SK-N-SH treated with all-trans-retinoic acid at 6 μM for 48 hours (cell line): Measurements from ENCODE around the gene DESI1.

ENCODE experiments used
- ATAC-seq: fragments of 200-7000 bp; cut with Tn5 transposase; 3 replicates; pipeline ENCODE4 v1.9.1; 2020; ENCODE audit warnings: mild to moderate bottlenecking, moderate library complexity
- CREB5 ChIP-seq: fragments of 250-450 bp; sonication (Bioruptor Pico); IDR thresholded peaks from 2 replicates; pipeline ENCODE4 v1.5.1; 2020; ENCODE audit warnings: low read depth, mild to moderate bottlenecking, moderate library complexity
- CSDC2 ChIP-seq: fragments of 250-450 bp; sonication (Bioruptor Pico); IDR thresholded peaks from 2 replicates; pipeline ENCODE4 v1.5.0; 2020; ENCODE audit warnings: mild to moderate bottlenecking, moderate library complexity
- GLIS3 ChIP-seq: fragments of 250-450 bp; sonication (Bioruptor Pico); IDR thresholded peaks from 2 replicates; pipeline ENCODE4 v1.5.0; 2020; ENCODE audit warnings: mild to moderate bottlenecking, moderate library complexity
- ISL1 ChIP-seq: fragments of 250-450 bp; sonication (Bioruptor Pico); IDR thresholded peaks from 2 replicates; pipeline ENCODE4 v2.1.2; 2022; ENCODE audit warnings: mild to moderate bottlenecking, moderate library complexity
- PPARA ChIP-seq: fragments of 250-450 bp; sonication (Bioruptor Pico); IDR thresholded peaks from 2 replicates; pipeline ENCODE4 v1.5.0; 2020; ENCODE audit warnings: mild to moderate bottlenecking, borderline replicate concordance
- RARB ChIP-seq: fragments of 250-450 bp; sonication (Bioruptor Pico); IDR thresholded peaks from 2 replicates; pipeline ENCODE4 v1.8.0; 2021; ENCODE audit warnings: mild to moderate bottlenecking, moderate library complexity
- SNAI2 ChIP-seq: fragments of 250-450 bp; sonication (Bioruptor Pico); IDR thresholded peaks from 2 replicates; pipeline ENCODE4 v1.5.0; 2020; ENCODE audit warnings: mild to moderate bottlenecking, moderate library complexity
- TCF4 ChIP-seq: fragments of 250-450 bp; sonication (Bioruptor Pico); IDR thresholded peaks from 2 replicates; pipeline ENCODE4 v1.8.0; 2021; ENCODE audit warnings: mild to moderate bottlenecking, moderate library complexity, borderline replicate concordance
- TOX ChIP-seq: fragments of 250-450 bp; sonication (Bioruptor Pico); IDR thresholded peaks from 2 replicates; pipeline ENCODE4 v1.8.0; 2021; ENCODE audit warnings: mild to moderate bottlenecking, moderate library complexity, borderline replicate concordance
- TSHZ2 ChIP-seq: fragments of 250-450 bp; sonication (Bioruptor Pico); IDR thresholded peaks from 2 replicates; pipeline ENCODE4 v1.5.0; 2020; ENCODE audit warnings: mild to moderate bottlenecking, moderate library complexity
- ZFP3 ChIP-seq: fragments of 250-450 bp; sonication (Bioruptor Pico); IDR thresholded peaks from 2 replicates; pipeline ENCODE4 v1.5.0; 2020; ENCODE audit warnings: mild to moderate bottlenecking, moderate library complexity
- ZFP30 ChIP-seq: fragments of 450-650 bp; formaldehyde crosslinking; IDR thresholded peaks from 2 replicates; pipeline ENCODE4 v1.5.0; 2022; ENCODE audit warnings: mild to moderate bottlenecking, moderate library complexity
- ZNF565 ChIP-seq: fragments of 450-650 bp; formaldehyde crosslinking; conservative IDR thresholded peaks from 2 replicates; pipeline ENCODE4 v1.5.0; 2020; ENCODE audit warnings: low read depth, mild to moderate bottlenecking, moderate library complexity
- ZNF70 ChIP-seq: fragments of 450-650 bp; formaldehyde crosslinking; IDR thresholded peaks from 2 replicates; pipeline ENCODE4 v1.5.0; 2020; ENCODE audit warnings: mild to moderate bottlenecking, moderate library complexity
- ZNF8 ChIP-seq: fragments of 450-650 bp; formaldehyde crosslinking; IDR thresholded peaks from 2 replicates; pipeline ENCODE4 v1.5.0; 2020; ENCODE audit warnings: mild to moderate bottlenecking, moderate library complexity
- TF ChIP-seq, protein P1 (sequence below): fragments of 250-450 bp; sonication (Bioruptor Pico); IDR thresholded peaks from 2 replicates; pipeline ENCODE4 v1.8.0; 2020; ENCODE audit warnings: mild to moderate bottlenecking, moderate library complexity, borderline replicate concordance

The DESI1 gene

DNA sequence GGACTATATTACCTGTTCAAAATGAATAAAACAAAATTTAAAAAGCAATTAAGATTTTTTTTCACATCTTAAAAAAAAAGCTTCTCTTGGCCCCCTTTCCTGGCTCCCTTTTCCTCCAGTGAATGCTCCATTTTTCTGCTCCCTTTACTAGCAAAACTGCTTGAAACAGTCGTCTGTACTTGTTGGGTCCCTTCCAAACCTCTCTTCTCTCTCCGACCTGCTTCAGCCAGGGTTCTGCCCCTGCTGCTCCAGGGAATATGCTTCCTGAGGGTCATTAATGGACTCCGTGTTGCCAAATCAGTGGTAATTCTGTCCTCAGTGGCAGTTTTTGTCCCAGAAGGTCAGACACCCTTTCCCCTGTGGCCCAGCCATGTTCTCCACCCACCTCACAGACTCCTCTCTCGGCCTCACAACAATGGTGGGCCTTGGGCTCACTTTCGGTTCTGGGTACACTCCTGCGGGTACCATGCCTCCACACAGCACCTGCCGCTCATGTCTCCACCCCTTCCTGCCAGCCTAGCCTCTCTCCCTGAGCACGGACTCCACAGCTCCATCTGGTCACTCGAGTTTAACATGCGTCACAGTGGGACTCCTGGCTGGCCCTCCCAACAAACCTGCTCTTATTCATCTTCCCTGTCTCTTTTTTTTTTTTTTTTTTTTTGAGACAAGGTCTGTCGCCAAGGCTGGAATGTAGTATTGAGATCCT is 68.8 kb downstream of the DESI1 start:
- ATAC-seq = no peak
- TF ChIP-seq TOX (no peak), ZNF565 (no peak), CREB5 (CRISPR knock-in tag) (no peak), ZNF70 (CRISPR knock-in tag) (no peak), PPARA (CRISPR knock-in tag) (no peak), GLIS3 (CRISPR knock-in tag) (no peak), TSHZ2 (CRISPR knock-in tag) (no peak), ZFP3 (CRISPR knock-in tag) (no peak), ZNF8 (CRISPR knock-in tag) (no peak), ISL1 (CRISPR knock-in tag) (no peak), CSDC2 (CRISPR knock-in tag) (no peak), ZFP30 (CRISPR knock-in tag) (no peak), TCF4 (CRISPR knock-in tag) (no peak)
- TF ChIP-seq, protein P1, sequence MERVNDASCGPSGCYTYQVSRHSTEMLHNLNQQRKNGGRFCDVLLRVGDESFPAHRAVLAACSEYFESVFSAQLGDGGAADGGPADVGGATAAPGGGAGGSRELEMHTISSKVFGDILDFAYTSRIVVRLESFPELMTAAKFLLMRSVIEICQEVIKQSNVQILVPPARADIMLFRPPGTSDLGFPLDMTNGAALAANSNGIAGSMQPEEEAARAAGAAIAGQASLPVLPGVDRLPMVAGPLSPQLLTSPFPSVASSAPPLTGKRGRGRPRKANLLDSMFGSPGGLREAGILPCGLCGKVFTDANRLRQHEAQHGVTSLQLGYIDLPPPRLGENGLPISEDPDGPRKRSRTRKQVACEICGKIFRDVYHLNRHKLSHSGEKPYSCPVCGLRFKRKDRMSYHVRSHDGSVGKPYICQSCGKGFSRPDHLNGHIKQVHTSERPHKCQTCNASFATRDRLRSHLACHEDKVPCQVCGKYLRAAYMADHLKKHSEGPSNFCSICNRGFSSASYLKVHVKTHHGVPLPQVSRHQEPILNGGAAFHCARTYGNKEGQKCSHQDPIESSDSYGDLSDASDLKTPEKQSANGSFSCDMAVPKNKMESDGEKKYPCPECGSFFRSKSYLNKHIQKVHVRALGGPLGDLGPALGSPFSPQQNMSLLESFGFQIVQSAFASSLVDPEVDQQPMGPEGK = no peak

DNA sequence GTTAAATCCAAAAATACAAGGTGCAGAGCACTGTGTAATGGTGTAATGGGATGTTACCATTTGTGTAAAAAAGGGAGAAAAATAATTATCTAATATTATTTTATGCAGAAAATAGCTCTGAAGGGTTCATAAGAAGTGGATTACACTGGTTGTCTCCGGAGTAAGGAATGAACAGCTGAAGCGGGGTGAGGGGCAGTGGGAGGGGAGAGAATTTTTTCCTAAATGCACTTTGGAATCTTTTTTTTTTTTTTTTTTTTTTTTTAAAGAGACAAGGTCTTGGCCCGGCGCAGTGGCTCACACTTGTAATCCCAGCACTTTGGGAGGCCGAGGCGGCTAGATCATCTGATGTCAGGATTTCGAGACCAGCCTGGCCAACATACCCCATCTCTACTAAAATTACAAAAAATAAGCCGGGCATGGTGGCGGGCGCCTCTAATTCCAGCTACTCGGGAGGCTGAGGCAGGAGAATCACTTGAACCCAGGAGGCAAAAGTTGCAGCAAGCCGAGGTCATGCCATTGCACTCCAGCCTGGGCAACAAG is 69.8 kb downstream of the DESI1 start:
- no peak for TF ChIP-seq SNAI2 (CRISPR knock-in tag)
- no peak for TF ChIP-seq TSHZ2 (CRISPR knock-in tag)

DNA sequence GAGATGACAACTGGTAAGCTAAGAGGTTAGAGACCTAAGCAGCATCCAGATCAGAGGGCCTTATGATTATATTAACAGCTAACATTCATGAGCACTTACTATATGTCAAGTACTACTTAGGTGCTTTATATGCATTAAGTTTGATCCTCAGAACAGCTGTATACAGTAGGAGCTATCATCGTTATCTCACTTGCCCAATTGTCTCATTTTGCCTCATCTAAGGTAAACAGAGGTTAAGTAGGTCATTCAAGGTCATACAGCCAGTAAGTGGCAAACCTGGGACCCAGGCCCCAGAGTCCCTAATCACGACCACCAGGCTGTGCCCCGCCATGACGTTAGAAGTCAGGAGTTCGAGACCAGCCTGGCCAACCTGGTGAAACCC is 72.0 kb downstream of the DESI1 start:
- ATAC-seq = no peak
- TF ChIP-seq ZNF565 = no peak
- no peak for TF ChIP-seq RARB (CRISPR knock-in tag)

More for the DNA sequence above, 69.8 kb downstream of the DESI1 start:
- no peak for ATAC-seq
